Stimulated activated CD8-positive, alpha-beta memory T cell treated with anti-CD3 and anti-CD28 coated beads, Interleukin-7, amount 100 ng/mL, for 48 hours (primary cell): ENCODE results near the gene PTGDS.

Source experiments
- DNase-seq, 2 donors: peaks; one replicate each; pipeline ENCODE4 v3.0.0-alpha.2; 2020; ENCODE audit warnings: low read depth in 1 of 2; ENCODE audit errors: extremely low read depth in 1 of 2

Gene PTGDS

GRCh38 chr9:136945333-136946227 is 31.7 kb upstream of the PTGDS start:
- DNase-seq, result no peak

- no peak for DNase-seq
These were observed 30.9 kb upstream of the PTGDS start for GRCh38 chr9:136946228-136947027.

- DNase-seq, result no peak
These were observed 30.0 kb upstream of the PTGDS start for GRCh38 chr9:136947028-136947891.

- DNase-seq, result no peak
These were observed 29.3 kb upstream of the PTGDS start for GRCh38 chr9:136947955-136948510.

- DNase-seq, result no peak
These were observed 28.0 kb upstream of the PTGDS start for GRCh38 chr9:136949239-136949816.

GRCh38 chr9:136949817-136950655 is 27.3 kb upstream of the PTGDS start:
- DNase-seq, result peak; percentile 90 to 94

GRCh38 chr9:136950656-136951276 is 26.5 kb upstream of the PTGDS start:
- no peak for DNase-seq

- DNase-seq, result no peak
These were observed 25.6 kb upstream of the PTGDS start, which contains the start of gene LCN12 for GRCh38 chr9:136951541-136952320. LCN12 (plus strand) TSS chr9:136952273; CDS start chr9:136952328, 55 bp downstream.

GRCh38 chr9:136952321-136952850 is 24.9 kb upstream of the PTGDS start:
- DNase-seq, result no peak

- no peak for DNase-seq
These were observed 24.2 kb upstream of the PTGDS start for GRCh38 chr9:136952876-136953770.

- DNase-seq, result no peak
These were observed 23.5 kb upstream of the PTGDS start for GRCh38 chr9:136953771-136954269.

GRCh38 chr9:136954270-136955083 is 22.8 kb upstream of the PTGDS start:
- no peak for DNase-seq

GRCh38 chr9:136955202-136955942 is 21.9 kb upstream of the PTGDS start:
- no peak for DNase-seq

- no peak for DNase-seq
These were observed 21.4 kb upstream of the PTGDS start for GRCh38 chr9:136955943-136956335.

- DNase-seq, result no peak
These were observed 20.7 kb upstream of the PTGDS start for GRCh38 chr9:136956604-136957003.
